Stomach smooth muscle (tissue), 2 donors: ENCODE results near the gene TNFRSF13B.

ENCODE experiments used
- H3K27ac ChIP-seq: one replicate; pipeline ENCODE4 v1.7.0; 2013; ENCODE audit warnings: mild to moderate bottlenecking, low read length, inconsistent platforms
- H3K27me3 ChIP-seq, 2 donors: one replicate each; pipeline ENCODE4 v1.7.0; 2013; ENCODE audit warnings: low read length in 2 of 2; ENCODE audit not compliant: insufficient read depth in 2 of 2, control insufficient read depth in 1 of 2
- H3K36me3 ChIP-seq, 2 donors: one replicate each; pipeline ENCODE4 v1.7.0; 2013; ENCODE audit warnings: low read length in 2 of 2; ENCODE audit not compliant: control insufficient read depth in 2 of 2, insufficient read depth in 2 of 2
- H3K4me1 ChIP-seq: one replicate; pipeline ENCODE4 v1.7.0; 2013; ENCODE audit warnings: low read length; ENCODE audit not compliant: control insufficient read depth, insufficient read depth
- H3K4me3 ChIP-seq, 2 donors: one replicate each; pipeline ENCODE4 v1.7.0; 2013; ENCODE audit warnings: low read length in 2 of 2
- H3K9ac ChIP-seq, 2 donors: one replicate each; pipeline ENCODE4 v1.7.0; 2013; ENCODE audit warnings: low read length in 2 of 2, mild to moderate bottlenecking in 1 of 2
- H3K9me3 ChIP-seq, 2 donors: one replicate each; pipeline ENCODE4 v1.7.0; 2013; ENCODE audit warnings: low read length in 2 of 2; ENCODE audit not compliant: control insufficient read depth in 2 of 2
- donor health status: healthy.
- donor health status: Pancreatic carcinoma.

TNFRSF13B gene

GRCh38 chr17:16989953-16990860 is 18.3 kb upstream of the TNFRSF13B start:
- Histone ChIP-seq H3K27ac (no peak overlapping the region), H3K4me1 (no peaks in the 10 kb centered on the region), H3K27me3 (no peaks in the 10 kb centered on the region), H3K9ac (no peak overlapping the region), H3K4me3 (no peak overlapping the region), H3K9me3 (no peaks in the 10 kb centered on the region), H3K36me3 (no peaks in the 10 kb centered on the region)

GRCh38 chr17:16989230-16989952 is 17.5 kb upstream of the TNFRSF13B start:
- Histone ChIP-seq H3K4me3 (no peak overlapping the region), H3K36me3 (no peaks in the 10 kb centered on the region), H3K4me1 (no peaks in the 10 kb centered on the region), H3K9me3 (no peaks in the 10 kb centered on the region), H3K27me3 (no peaks in the 10 kb centered on the region), H3K9ac (no peak overlapping the region), H3K27ac (no peak overlapping the region)

DNA sequence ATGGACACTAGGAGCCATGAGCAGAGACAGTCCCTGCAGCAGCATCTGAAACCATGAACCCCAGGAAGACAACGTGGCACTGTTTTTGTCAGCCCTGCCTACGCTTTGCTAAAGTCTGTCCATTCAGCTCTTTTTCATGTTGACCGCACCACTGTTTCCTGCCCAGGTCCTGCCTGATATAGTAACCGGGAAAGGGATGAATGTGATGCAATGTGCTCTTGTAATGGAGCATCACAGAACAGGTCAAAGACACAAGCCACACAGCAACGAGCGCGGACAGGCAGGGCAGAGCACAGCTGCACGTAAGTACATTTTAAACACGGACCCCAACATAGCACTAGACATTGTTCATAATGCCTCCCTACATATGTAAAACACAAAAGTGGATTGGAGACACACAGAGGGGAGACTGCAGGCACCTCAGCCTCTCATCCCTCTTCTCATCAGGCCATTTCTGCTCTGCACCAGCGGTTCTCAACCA is 16.9 kb upstream of the TNFRSF13B start:
- no peak overlapping the region for H3K27ac ChIP-seq
- no peak overlapping the region for H3K9ac ChIP-seq
- no peaks in the 10 kb centered on the region for H3K4me1 ChIP-seq

GRCh38 chr17:16987830-16988601 is 16.1 kb upstream of the TNFRSF13B start:
- Histone ChIP-seq H3K36me3 (no peaks in the 10 kb centered on the region), H3K4me3 (no peak overlapping the region), H3K4me1 (no peaks in the 10 kb centered on the region), H3K27ac (no peak overlapping the region), H3K9ac (no peak overlapping the region), H3K9me3 (no peaks in the 10 kb centered on the region), H3K27me3 (no peaks in the 10 kb centered on the region)

More for the DNA sequence above, 16.9 kb upstream of the TNFRSF13B start:
- Histone ChIP-seq H3K27me3 (no peaks in the 10 kb centered on the region), H3K9me3 (no peaks in the 10 kb centered on the region), H3K4me3 (no peak overlapping the region), H3K36me3 (no peaks in the 10 kb centered on the region)

GRCh38 chr17:16987066-16987829 is 15.3 kb upstream of the TNFRSF13B start:
- H3K27ac ChIP-seq = no peak overlapping the region
- H3K27me3 ChIP-seq = no peaks in the 10 kb centered on the region
- H3K4me3 ChIP-seq = no peak overlapping the region
- H3K36me3 ChIP-seq = no peaks in the 10 kb centered on the region
- H3K9me3 ChIP-seq = no peaks in the 10 kb centered on the region
- no peaks in the 10 kb centered on the region for H3K4me1 ChIP-seq
- no peak overlapping the region for H3K9ac ChIP-seq

DNA sequence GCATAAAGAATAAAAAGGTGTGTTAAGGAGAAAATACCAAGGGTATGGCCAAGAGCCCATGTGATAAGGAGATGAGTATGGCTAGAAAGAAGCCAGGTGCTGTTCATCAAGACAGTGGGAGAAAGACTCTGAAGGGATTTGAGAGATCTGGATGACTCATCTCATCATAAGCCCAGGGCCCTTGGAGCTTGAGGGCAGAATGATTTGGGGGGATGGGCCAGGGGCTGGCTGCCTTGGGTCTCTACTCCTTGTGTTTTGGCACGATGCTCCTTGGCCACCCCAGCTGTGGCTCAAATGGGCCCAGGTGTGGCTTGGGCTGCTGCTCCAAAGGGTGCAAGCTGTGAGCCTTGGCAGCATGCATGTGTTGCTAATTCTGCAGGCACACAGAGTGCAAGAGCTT is 14.5 kb upstream of the TNFRSF13B start:
- no peak overlapping the region for H3K9ac ChIP-seq
- no peaks in the 10 kb centered on the region for H3K36me3 ChIP-seq
- no peaks in the 10 kb centered on the region for H3K9me3 ChIP-seq
- no peak overlapping the region for H3K4me3 ChIP-seq
- no peaks in the 10 kb centered on the region for H3K4me1 ChIP-seq
- H3K27me3 ChIP-seq = peaks cover 0 to 4% of the 10 kb centered on the region in 2 donors
- no peak overlapping the region for H3K27ac ChIP-seq

DNA sequence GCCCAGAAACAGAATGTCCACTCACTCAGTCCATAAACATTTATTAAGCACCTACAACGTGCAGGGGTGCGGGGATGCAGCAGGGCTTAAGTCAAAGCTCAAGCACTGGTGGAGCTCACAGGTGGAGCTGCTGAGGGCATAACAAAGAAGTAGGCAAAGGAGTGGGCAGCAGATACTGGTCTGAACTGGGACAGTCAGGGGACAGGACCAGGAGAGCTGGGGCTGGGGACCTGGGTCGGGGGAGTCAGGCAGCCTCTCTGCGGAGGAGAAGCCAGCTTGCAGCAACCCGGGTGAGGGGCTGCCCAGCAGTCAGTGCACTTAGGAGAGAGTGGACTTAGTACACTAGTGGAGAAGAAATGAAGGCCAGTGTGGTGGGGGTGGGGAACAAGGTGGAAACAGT is 10.0 kb upstream of the TNFRSF13B start:
- H3K4me1 ChIP-seq = no peaks in the 10 kb centered on the region
- H3K27me3 ChIP-seq = peaks cover 3 to 11% of the 10 kb centered on the region in 2 donors
- no peak overlapping the region for H3K4me3 ChIP-seq
- no peaks in the 10 kb centered on the region for H3K36me3 ChIP-seq
- H3K9me3 ChIP-seq = no peaks in the 10 kb centered on the region
- no peak overlapping the region for H3K9ac ChIP-seq
- H3K27ac ChIP-seq = no peak overlapping the region

DNA sequence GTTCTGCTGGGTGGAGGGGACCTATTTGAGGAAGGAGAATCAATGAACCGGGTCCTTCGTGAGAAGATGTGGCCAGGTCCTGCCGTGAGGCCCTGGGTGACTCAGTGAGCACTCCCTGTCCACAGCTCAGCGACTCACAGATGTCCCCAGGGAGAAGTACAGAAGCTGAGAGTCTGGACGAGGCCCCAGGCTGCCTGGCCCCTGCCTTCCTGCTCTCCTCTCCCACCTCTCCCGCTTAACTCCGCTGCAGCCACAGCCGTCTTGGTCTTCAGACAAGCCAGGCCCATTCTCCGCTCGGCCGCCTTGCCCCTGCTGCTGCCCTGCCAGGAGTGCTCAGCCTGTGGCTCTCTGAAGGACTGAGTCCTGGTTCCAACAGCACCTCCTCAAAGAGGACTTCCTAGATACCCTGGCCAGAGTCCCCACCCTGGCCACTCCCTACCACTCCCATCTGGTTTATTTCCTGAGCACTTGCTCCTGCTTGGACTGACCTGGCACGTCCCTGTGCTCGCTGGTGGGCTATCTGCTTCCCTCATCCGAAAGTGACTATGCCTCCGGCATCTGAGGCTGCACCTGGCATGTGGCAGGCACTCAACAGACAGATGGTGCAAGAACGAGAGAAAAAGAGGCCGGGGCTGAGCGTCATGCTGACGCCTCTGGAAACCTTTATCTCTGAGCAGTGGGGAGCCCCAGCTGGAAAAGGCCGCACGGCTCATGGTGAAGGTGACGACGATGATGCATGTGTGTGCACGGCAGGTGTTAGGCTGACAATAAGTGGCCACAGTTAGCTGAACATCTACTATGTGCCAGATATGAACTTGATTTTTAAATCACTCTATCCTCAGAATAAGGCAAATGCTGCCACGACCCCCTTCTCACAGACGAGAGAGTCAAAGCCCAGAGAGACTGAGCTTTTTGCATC is 9.2 kb upstream of the TNFRSF13B start:
- Histone ChIP-seq H3K9ac (no peak overlapping the region), H3K36me3 (no peaks in the 10 kb centered on the region), H3K4me3 (no peak overlapping the region), H3K4me1 (no peaks in the 10 kb centered on the region), H3K27me3 (peaks cover 3 to 11% of the 10 kb centered on the region in 2 donors), H3K9me3 (no peaks in the 10 kb centered on the region), H3K27ac (no peak overlapping the region)

GRCh38 chr17:16980061-16980460 is 8.1 kb upstream of the TNFRSF13B start:
- Histone ChIP-seq H3K4me3 (no peak overlapping the region), H3K27me3 (peaks cover 3 to 12% of the 10 kb centered on the region in 2 donors), H3K9ac (no peak overlapping the region), H3K27ac (no peak overlapping the region), H3K9me3 (no peaks in the 10 kb centered on the region), H3K4me1 (no peaks in the 10 kb centered on the region), H3K36me3 (no peaks in the 10 kb centered on the region)
